Kidney (tissue), 14 donors: Measurements from ENCODE around the gene TMEM9. TPM values are rescaled to one million over a fixed set of nuclear protein-coding genes. Genes with fewer than 3 reads are reported as not detected.

Experiments
- DNase-seq, 5 donors: peaks; one replicate each; pipeline ENCODE4 v3.0.0-alpha.2; 2013 to 2020
- FAIRE-seq: peaks from 2 replicates; lab custom pipeline; 2012; peaks lifted over from hg19 to GRCh38; lab: Jason Lieb, UNC
- H3K27ac ChIP-seq, 2 donors: one replicate each; pipeline ENCODE4 v1.7.0; 2013; ENCODE audit warnings: low read depth in 2 of 2, low read length in 2 of 2, inconsistent platforms in 1 of 2
- H3K27me3 ChIP-seq: one replicate; pipeline ENCODE4 v1.7.1; 2013; ENCODE audit warnings: low read length, inconsistent platforms; ENCODE audit not compliant: control insufficient read depth, insufficient read depth
- H3K36me3 ChIP-seq, 3 donors: one replicate each; pipeline versions ENCODE4 v1.7.0 to v1.7.1; 2013; ENCODE audit warnings: low read length in 3 of 3, control low read depth in 1 of 3, inconsistent platforms in 1 of 3; ENCODE audit not compliant: insufficient read depth in 3 of 3, control insufficient read depth in 2 of 3
- H3K4me1 ChIP-seq, 3 donors: one replicate each; pipeline versions ENCODE4 v1.7.0 to v1.7.1; 2013; ENCODE audit warnings: low read length in 3 of 3, inconsistent platforms in 1 of 3, low read depth in 1 of 3; ENCODE audit not compliant: control insufficient read depth in 2 of 3, insufficient read depth in 2 of 3
- H3K4me3 ChIP-seq, 3 donors: one replicate each; pipeline versions ENCODE4 v1.7.0 to v1.8.1; 2013; ENCODE audit warnings: low read length in 3 of 3, control low read depth in 1 of 3, inconsistent platforms in 1 of 3
- H3K9ac ChIP-seq, 3 donors: one replicate each; pipeline versions ENCODE4 v1.7.0 to v1.7.1; 2013; ENCODE audit warnings: low read length in 3 of 3, control low read depth in 1 of 3, inconsistent platforms in 1 of 3
- H3K9me3 ChIP-seq, 3 donors: one replicate each; pipeline versions ENCODE4 v1.7.0 to v1.7.1; 2013; ENCODE audit warnings: low read length in 3 of 3, control low read depth in 1 of 3, inconsistent platforms in 1 of 3; ENCODE audit not compliant: control insufficient read depth in 2 of 3, insufficient read depth in 1 of 3
- CTCF ChIP-seq: IDR thresholded peaks from 3 replicates; pipeline ENCODE4 v1.5.1; 2012; ENCODE audit warnings: mild to moderate bottlenecking, moderate library complexity, borderline replicate concordance; ENCODE audit not compliant: insufficient read depth; ENCODE audit errors: extremely low read depth
- intact Hi-C: fragments of 100-400 bp; cut with DNase I; formaldehyde crosslinking; loops from one replicate; pipeline ENCODE4 v1.11.1; 2022
- polyA plus RNA-seq: library from polyadenylated mRNA; stranded (reverse); fragments of 350-450 nt; fragmentation: Illumina TruSeq; extraction: RNeasy Lipid Tissue Mini Kit (QIAGEN cat#74804); gene quantifications from one replicate; pipeline ENCODE4 v1.2.3, GENCODE V29; 2014; ENCODE audit warnings: low read depth, low replicate concordance; ENCODE audit not compliant: insufficient read depth
- total RNA-seq: library from RNA; stranded (reverse); fragmentation: NEBNext Ultra II Directional; extraction: Animal tissue kit (Norgen Biotek cat#: 25700); gene quantifications from one replicate; pipeline ENCODE4 v1.2.1, GENCODE V29; 2021
- donor health status: control.
- donor health status: control.
- donor health status: control.
- donor health status: control.
- donor health status: control.
- donor health status: DM: yes; HTN: yes; CAD: no.
- donor health status: Normal renal cell carcinoma (clear cell type).

The TMEM9 gene
- total and polyA plus RNA-seq, 2 donors from 2014 or later: 81.9 to 166 TPM

DNA sequence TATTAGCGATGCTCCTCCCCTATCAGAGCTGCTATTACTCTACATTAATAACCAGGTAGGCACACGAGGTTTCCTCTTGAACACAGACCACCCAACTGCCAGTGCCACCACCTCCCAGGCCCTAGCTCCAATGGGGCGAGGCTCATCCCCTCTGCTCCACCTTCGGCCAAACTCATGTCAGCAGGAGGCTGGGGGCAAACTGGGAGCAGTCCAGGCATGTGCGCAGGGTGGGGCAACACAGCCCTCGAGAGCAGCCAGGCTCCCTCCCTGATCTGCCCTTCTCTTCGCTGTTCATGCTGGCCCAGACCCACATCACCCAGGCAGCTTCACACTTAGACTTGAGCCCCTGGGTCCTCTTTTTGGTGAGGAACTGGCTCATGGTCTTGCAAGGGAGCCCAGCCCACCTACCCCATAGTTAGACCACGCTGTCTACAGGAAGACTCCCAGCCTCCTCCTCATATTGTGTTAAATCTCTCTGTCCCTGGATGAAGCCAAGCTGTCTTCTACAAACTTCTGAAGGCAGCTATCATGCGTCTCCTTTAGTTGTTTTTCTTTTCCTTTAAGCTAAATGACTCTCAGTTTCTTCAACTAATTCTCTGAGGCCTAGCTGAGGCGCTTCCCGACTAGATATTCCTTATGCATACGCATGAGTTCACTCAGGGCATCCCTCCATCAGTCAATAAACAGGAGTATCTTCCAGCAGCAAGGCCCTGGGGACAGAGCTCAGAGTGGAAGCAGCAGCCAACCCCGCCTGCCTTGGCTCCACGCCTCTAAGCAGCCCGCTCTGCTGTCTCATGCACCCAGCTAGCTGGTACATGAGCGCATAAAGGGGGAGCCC, 12.0 kb downstream of the TMEM9 start:
- no peak for FAIRE-seq
- Histone ChIP-seq H3K9me3 (no peaks in the 10 kb centered on the region), H3K4me1 (no peaks in the 10 kb centered on the region), H3K36me3 (peaks cover 3 to 58% (median 36%) of the 10 kb centered on the region in 3 donors), H3K27ac (no peak overlapping the region), H3K9ac (no peak overlapping the region), H3K27me3 (no peaks in the 10 kb centered on the region), H3K4me3 (no peak overlapping the region)
- intact Hi-C loops: no loop called here
- peak in 1 of 5 donors; percentile 53 for DNase-seq
- TF ChIP-seq CTCF: no peak

DNA sequence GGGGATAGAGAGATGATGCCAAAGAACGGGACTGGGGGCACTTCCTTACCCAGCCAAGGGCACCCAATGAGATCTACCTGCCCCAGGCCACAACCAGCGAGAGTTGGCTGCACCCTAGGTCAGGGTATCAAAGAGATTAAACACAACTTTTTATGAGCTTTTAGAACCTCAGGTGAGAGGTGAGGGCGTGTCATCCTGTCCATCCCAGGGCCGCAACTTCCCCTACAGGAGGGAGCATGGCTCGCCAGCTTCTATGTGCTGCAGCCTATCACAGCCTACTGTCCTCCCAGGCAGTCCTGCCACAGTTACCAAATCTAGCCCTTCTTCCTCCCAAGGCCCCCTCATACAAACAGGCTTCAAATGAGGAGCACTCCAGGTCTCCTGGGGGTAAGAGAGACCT, 12.9 kb downstream of the TMEM9 start:
- Histone ChIP-seq H3K36me3 (peaks cover 3 to 60% (median 32%) of the 10 kb centered on the region in 3 donors), H3K4me1 (no peaks in the 10 kb centered on the region), H3K4me3 (no peak overlapping the region), H3K9me3 (no peaks in the 10 kb centered on the region), H3K9ac (no peak overlapping the region), H3K27me3 (no peaks in the 10 kb centered on the region), H3K27ac (no peak overlapping the region)
- no peak for TF ChIP-seq CTCF
- DNase-seq: peak in 1 of 5 donors; percentile 12
- intact Hi-C loops: no loop called here
- no peak for FAIRE-seq

- intact Hi-C loops: no loop called here
- no peak overlapping the region for H3K4me3 ChIP-seq
- no peak overlapping the region for H3K27ac ChIP-seq
- H3K36me3 ChIP-seq: peaks cover 2 to 55% (median 34%) of the 10 kb centered on the region in 3 donors
- no peaks in the 10 kb centered on the region for H3K4me1 ChIP-seq
- no peak overlapping the region for H3K9ac ChIP-seq
- no peak for DNase-seq
- no peak for TF ChIP-seq CTCF
- H3K9me3 ChIP-seq: no peaks in the 10 kb centered on the region
- no peaks in the 10 kb centered on the region for H3K27me3 ChIP-seq
- no peak for FAIRE-seq
Observed at GRCh38 chr1:201140941-201141260, 13.4 kb downstream of the TMEM9 start.
